ENCODE data around the gene G6PC1. TPM values are rescaled to one million over a fixed set of nuclear protein-coding genes. Genes with fewer than 3 reads are reported as not detected.
"Not testable (repeated sequence)": the region's sequence is repeated elsewhere in the genome, so short reads cannot be mapped to it uniquely, and the experiment has no call there.

The G6PC1 gene
- total and polyA plus RNA-seq, 2 donors (not counting 1 experiment from before 2014, with no cell fraction given): not detected

GRCh38 chr17:42851371-42852240 is 49.0 kb upstream of the G6PC1 start:
- DNase-seq; H3K9me3 ChIP-seq (ENCODE audit: control extremely low read depth in 1 of 3, control insufficient read depth in 2 of 3, insufficient read depth in 1 of 3, low read length in 2 of 3); POLR2A ChIA-PET; H3K4me2 ChIP-seq (replicated peaks; ENCODE audit: low read depth, low read length, poor library complexity, severe bottlenecking); CTCF ChIA-PET; H3K27ac ChIP-seq (ENCODE audit: low read length in 2 of 2); intact Hi-C loops (cut with micrococcal nuclease); H3K9ac ChIP-seq (ENCODE audit: low read length); ATAC-seq (ENCODE audit: low read depth); H3K4me3 Mint-ChIP-seq; H2AFZ ChIP-seq (ENCODE audit: insufficient read depth, low read depth, low read length, poor library complexity, severe bottlenecking); H4K20me1 ChIP-seq (ENCODE audit: control insufficient read depth, insufficient read depth, low read length, poor library complexity, severe bottlenecking); H3K79me2 ChIP-seq (ENCODE audit: control insufficient read depth, insufficient read depth, low read length); H3K27me3 ChIP-seq (replicated peaks in 1 of 4; ENCODE audit: control extremely low read depth in 1 of 4, control insufficient read depth in 3 of 4, insufficient read depth in 4 of 4, low read length in 3 of 4); H3K4me3 ChIP-seq (ENCODE audit: control extremely low read depth in 1 of 5, extremely low read depth in 1 of 5, insufficient read depth in 1 of 5, low read depth in 2 of 5, low read length in 4 of 5); H3K4me1 Mint-ChIP-seq; H3K27me3 Mint-ChIP-seq; H3K36me3 ChIP-seq (replicated peaks in 1 of 2; ENCODE audit: control extremely low read depth in 1 of 2, control insufficient read depth in 1 of 2, extremely low read depth in 1 of 2, insufficient read depth in 2 of 2, low read length in 1 of 2); H3K9me3 Mint-ChIP-seq (ENCODE audit: insufficient read depth); H3K27ac Mint-ChIP-seq; H3K4me1 ChIP-seq (ENCODE audit: control insufficient read depth in 2 of 2, insufficient read depth in 2 of 2, low read length in 2 of 2): not testable (repeated sequence)
- WGBS (ENCODE audit: insufficient coverage): 99% methylated on average over 8 of the region's 28 CpGs

GRCh38 chr17:42852351-42852750 is 48.2 kb upstream of the G6PC1 start:
- Mint-ChIP-seq H3K4me3 (no peak overlapping the region), H3K27ac (no peak overlapping the region), H3K9me3 (ENCODE audit: insufficient read depth) (no peaks in the 10 kb centered on the region), H3K27me3 (no peaks in the 10 kb centered on the region), H3K4me1 (no peaks in the 10 kb centered on the region)
- Histone ChIP-seq H3K4me1 (ENCODE audit: control insufficient read depth in 2 of 2, insufficient read depth in 2 of 2, low read length in 2 of 2) (no peaks in the 10 kb centered on the region), H3K27ac (ENCODE audit: low read length in 2 of 2) (no peak overlapping the region), H3K36me3 (replicated peaks in 1 of 2; ENCODE audit: control extremely low read depth in 1 of 2, control insufficient read depth in 1 of 2, extremely low read depth in 1 of 2, insufficient read depth in 2 of 2, low read length in 1 of 2) (no peaks in the 10 kb centered on the region), H2AFZ (ENCODE audit: insufficient read depth, low read depth, low read length, poor library complexity, severe bottlenecking) (no peak overlapping the region), H4K20me1 (ENCODE audit: control insufficient read depth, insufficient read depth, low read length, poor library complexity, severe bottlenecking) (no peaks in the 10 kb centered on the region), H3K9me3 (ENCODE audit: control extremely low read depth in 1 of 3, control insufficient read depth in 2 of 3, insufficient read depth in 1 of 3, low read length in 2 of 3) (no peaks in the 10 kb centered on the region), H3K9ac (ENCODE audit: low read length) (no peak overlapping the region), H3K27me3 (replicated peaks in 1 of 4; ENCODE audit: control extremely low read depth in 1 of 4, control insufficient read depth in 3 of 4, insufficient read depth in 4 of 4, low read length in 3 of 4) (peaks cover 0 to 6% (median 0%) of the 10 kb centered on the region in 4 experiments), H3K4me3 (ENCODE audit: control extremely low read depth in 1 of 5, extremely low read depth in 1 of 5, insufficient read depth in 1 of 5, low read depth in 2 of 5, low read length in 4 of 5) (no peak overlapping the region), H3K4me2 (replicated peaks; ENCODE audit: low read depth, low read length, poor library complexity, severe bottlenecking) (no peak overlapping the region), H3K79me2 (ENCODE audit: control insufficient read depth, insufficient read depth, low read length) (no peaks in the 10 kb centered on the region)
- no peak for DNase-seq
- intact Hi-C loops (cut with micrococcal nuclease): no loop called here
- POLR2A ChIA-PET: no interaction called here
- TF ChIP-seq EZH2 (IDR thresholded peaks at IDR 0.05; ENCODE audit: borderline replicate concordance, insufficient read depth, low read depth, low read length, poor library complexity, severe bottlenecking) (no peak), CTCF (IDR thresholded peaks at IDR 0.05) (no peak)
- CTCF ChIA-PET: no interaction called here
- WGBS (ENCODE audit: insufficient coverage): 95% methylated on average over 15 of the region's 15 CpGs
- ATAC-seq (ENCODE audit: low read depth): no peak
